ENCODE measurements around the gene DMRT3.

The DMRT3 gene

DNA sequence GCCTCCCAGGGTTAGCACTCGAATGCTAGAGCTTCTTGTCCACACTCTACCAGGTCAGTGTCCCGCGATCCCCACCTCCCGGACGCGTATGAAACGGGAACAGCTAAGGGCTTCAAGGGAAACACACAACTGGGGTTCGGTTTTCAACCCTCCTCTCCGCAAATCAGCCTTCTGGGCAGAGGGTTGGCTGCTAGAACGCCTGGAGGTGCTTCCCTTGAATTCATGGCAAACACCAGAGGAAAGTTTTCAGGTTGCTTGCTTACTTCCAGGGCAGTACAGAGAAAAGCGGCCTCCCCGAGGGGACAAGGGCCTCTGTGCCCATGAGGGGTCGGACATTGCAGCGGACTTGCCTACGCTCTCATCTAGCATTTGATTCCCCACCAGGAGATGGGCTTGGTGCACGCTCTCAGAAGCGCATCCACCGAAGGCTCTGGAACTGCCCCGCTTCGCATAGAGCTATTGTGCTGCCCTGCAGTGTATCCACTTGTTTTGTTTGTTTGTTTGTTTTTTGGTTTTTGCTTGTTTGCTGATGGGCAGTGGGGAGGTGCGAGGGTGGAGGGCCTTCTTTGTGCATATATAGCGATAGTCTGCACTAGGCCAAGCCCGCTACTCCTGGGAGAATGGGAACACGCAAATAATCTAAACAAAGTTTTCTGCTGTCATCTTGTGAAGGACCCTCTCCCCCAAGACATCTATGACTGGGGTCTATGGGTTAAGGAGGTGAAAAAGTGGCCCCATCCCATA lies 1.3 kb upstream of the DMRT3 start:
- no peak overlapping the region for H3K4me3 ChIP-seq (ENCODE audit: low read depth, low read length)
- TF ChIP-seq, protein P1, sequence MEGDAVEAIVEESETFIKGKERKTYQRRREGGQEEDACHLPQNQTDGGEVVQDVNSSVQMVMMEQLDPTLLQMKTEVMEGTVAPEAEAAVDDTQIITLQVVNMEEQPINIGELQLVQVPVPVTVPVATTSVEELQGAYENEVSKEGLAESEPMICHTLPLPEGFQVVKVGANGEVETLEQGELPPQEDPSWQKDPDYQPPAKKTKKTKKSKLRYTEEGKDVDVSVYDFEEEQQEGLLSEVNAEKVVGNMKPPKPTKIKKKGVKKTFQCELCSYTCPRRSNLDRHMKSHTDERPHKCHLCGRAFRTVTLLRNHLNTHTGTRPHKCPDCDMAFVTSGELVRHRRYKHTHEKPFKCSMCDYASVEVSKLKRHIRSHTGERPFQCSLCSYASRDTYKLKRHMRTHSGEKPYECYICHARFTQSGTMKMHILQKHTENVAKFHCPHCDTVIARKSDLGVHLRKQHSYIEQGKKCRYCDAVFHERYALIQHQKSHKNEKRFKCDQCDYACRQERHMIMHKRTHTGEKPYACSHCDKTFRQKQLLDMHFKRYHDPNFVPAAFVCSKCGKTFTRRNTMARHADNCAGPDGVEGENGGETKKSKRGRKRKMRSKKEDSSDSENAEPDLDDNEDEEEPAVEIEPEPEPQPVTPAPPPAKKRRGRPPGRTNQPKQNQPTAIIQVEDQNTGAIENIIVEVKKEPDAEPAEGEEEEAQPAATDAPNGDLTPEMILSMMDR (IDR thresholded peaks at IDR 0.05; ENCODE audit: insufficient read depth, low read depth, low read length, missing control alignments): no peak
- no peak for DNase-seq (ENCODE audit: low read depth)

DNA sequence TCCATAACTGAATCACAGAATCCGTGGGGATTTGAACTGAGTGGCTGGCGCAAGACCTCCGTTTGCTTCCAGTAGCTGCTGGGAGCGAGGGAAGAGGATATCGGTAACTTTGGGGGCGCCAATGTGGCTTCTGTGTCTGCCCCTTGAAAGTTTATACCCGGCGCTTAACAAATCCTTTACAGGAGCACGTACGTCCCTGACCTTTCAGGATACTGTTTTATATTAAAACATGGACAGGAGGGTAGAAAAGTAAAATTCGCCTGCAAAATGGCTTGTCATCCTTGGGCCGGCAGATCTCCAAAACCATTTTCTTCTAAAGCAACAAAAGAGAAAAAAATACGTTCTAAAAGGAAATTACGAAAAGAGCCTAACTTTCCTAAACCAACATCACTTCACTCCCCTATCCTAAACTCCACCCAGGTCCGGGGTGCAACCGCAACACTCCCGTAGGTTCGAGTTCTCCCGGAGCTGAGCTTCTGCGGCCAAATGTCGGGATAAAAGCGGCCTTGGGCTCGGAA lies 656 bp upstream of the DMRT3 start:
- TF ChIP-seq, protein P1 (IDR thresholded peaks at IDR 0.05; ENCODE audit: insufficient read depth, low read depth, low read length, missing control alignments): no peak
- H3K4me3 ChIP-seq (ENCODE audit: low read depth, low read length): no peak overlapping the region
- no peak for DNase-seq (ENCODE audit: low read depth)

DNA sequence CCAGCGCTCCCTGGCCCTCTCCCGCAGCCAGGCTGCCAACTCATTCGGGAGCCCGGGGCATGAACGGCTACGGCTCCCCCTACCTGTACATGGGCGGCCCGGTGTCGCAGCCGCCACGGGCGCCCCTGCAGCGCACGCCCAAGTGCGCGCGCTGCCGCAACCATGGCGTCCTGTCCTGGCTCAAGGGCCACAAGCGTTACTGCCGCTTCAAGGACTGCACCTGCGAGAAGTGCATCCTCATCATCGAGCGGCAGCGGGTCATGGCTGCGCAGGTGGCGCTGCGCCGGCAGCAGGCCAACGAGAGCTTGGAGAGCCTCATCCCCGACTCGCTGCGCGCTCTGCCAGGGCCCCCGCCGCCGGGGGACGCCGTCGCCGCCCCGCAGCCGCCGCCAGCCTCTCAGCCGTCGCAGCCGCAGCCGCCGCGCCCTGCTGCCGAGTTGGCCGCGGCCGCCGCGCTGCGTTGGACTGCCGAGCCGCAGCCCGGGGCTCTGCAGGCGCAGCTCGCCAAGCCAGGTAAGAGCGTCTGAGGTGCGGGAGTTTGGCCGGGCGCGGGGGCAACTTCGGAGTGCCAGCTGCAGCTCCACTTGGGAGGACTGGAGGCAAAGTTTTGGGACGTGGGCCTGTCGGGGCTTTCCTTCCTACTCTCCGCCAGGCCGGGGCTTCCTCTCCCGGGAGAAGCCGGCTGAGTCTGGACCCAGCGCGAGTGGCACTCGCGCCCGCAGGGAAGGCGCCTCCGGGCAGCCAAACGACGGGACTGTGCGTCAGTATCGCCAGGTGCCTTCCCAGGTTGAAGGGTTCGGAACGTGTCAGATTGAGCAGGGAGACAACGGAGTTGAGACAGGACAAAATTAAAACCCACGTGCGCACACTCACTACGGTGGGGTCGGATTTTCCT lies 735 bp downstream of the DMRT3 start:
- no peak for DNase-seq (ENCODE audit: low read depth)
- H3K4me3 ChIP-seq (ENCODE audit: low read depth, low read length): no peak overlapping the region
- TF ChIP-seq, protein P1 (IDR thresholded peaks at IDR 0.05; ENCODE audit: insufficient read depth, low read depth, low read length, missing control alignments): no peak

DNA sequence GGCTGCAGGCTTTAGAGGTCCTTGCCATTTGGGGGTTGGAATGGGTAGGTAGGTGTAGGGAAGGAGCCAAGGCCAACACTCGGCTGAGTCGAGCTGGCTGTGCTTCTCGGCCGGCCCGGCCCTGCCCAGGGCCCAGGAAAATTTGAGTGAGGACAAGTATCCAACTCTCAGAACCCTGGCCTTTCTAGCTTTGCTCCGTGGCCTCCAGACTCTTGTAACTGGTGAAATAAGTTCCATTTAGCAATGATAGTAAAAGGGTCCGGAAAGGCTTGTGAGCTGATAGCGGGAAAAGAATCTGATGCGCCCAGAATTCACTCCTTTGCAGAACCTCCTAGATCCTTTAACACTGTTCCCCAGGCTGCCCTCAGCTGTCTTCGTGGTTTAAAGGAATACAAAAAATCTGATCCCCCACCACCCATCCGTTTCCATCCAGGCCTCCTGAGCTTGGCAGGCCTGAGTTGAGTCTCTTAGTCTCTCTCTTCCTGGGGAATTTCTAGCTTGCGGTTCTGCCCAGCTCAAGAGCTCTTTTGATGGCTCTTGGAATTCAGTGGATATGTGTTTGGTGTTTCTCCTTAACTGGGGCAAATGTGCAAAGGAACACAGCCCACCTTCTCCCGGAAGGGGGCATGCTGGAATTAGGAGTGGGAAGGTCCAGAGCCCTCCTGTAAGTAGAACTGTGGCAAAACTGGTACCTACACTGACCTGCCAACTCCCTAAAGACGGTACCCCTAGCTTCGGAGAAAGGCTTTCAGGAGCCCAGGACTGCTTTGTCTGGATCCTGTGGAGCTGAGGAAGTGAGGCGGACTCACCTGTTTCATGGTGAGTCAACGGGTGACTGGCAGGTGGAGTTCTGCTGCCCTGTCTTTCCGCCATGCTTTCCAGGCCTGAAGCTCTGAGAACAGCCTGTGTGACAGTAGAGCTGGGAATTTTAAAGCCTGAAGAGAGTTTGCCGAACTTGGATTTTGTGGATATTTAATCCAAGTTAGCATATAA lies 1.7 kb downstream of the DMRT3 start:
- TF ChIP-seq, protein P1 (IDR thresholded peaks at IDR 0.05; ENCODE audit: insufficient read depth, low read depth, low read length, missing control alignments): no peak
- H3K4me3 ChIP-seq (ENCODE audit: low read depth, low read length): no peak overlapping the region
- no peak for DNase-seq (ENCODE audit: low read depth)

DNA sequence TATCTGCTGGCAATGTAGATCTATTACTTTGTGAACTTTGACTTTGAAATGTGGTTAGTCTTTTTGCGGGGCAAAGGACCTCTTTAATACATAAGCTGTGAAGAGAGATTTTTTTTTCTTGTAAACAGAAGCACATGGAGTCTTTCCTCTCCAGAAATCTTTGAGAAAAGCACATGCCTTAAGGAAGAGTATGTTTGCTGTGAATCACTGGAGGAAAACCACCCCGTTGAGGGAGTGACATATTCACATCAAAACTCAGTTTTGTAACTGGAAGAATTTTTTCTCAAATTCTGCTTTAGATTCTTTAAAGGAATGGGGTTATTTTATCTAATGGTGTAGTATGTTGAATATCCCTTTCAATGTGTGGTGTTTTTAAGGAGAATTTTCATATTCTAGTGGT lies 3.5 kb downstream of the DMRT3 start:
- TF ChIP-seq, protein P1 (IDR thresholded peaks at IDR 0.05; ENCODE audit: insufficient read depth, low read depth, low read length, missing control alignments): no peak
- no peak for DNase-seq (ENCODE audit: low read depth)

DNA sequence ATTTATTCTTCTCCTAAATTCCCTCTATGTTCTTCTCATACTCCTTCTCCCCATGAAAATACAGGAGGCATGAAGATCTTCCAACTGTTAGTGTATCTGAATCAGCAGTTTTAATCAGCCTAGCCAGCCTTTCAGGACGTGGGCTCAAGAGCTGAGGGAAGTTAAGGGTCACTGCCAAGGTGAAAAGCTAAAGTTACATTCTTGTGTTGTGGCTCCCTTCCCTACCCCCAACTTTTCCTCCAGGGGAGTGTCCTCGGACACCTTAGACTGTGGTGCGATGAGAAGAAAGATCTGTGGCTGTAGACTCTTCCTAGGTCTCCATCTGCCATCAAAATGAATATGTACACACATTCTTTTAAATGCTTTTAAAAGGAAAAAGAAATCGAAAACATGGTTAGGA lies 4.2 kb downstream of the DMRT3 start:
- TF ChIP-seq, protein P1 (IDR thresholded peaks at IDR 0.05; ENCODE audit: insufficient read depth, low read depth, low read length, missing control alignments): no peak
- H3K4me3 ChIP-seq (ENCODE audit: low read depth, low read length): no peak overlapping the region
- DNase-seq (ENCODE audit: low read depth): no peak

More for the DNA sequence above, 3.5 kb downstream of the DMRT3 start:
- H3K4me3 ChIP-seq (ENCODE audit: low read depth, low read length): no peak overlapping the region
